RWPE2 (cell line): ENCODE data around the gene SOX8.

Source experiments
- ATAC-seq: fragments of 200-7000 bp; cut with Tn5 transposase; 3 replicates; pipeline ENCODE4 v1.9.1; 2021; ENCODE audit warnings: low read depth
- DNase-seq: peaks from one replicate; pipeline ENCODE4 v3.0.0-alpha.2; 2020; ENCODE audit warnings: low spot score
- H3K27ac ChIP-seq: fragments of 450-650 bp; 2 replicates; pipeline ENCODE4 v1.5.1; 2017; ENCODE audit warnings: mild to moderate bottlenecking; ENCODE audit not compliant: poor library complexity, severe bottlenecking
- H3K27me3 ChIP-seq: fragments of 250-450 bp; sonication (Bioruptor Pico); 2 replicates; pipeline ENCODE4 v1.5.1; 2021; ENCODE audit warnings: mild to moderate bottlenecking, moderate library complexity; ENCODE audit not compliant: insufficient read depth, poor library complexity, severe bottlenecking
- H3K36me3 ChIP-seq: fragments of 250-450 bp; sonication (Bioruptor Pico); 2 replicates; pipeline ENCODE4 v1.5.1; 2020; ENCODE audit warnings: low read depth, mild to moderate bottlenecking, moderate library complexity
- H3K4me1 ChIP-seq: fragments of 250-450 bp; sonication (Bioruptor Pico); 2 replicates; pipeline ENCODE4 v1.5.1; 2021; ENCODE audit warnings: mild to moderate bottlenecking, moderate library complexity; ENCODE audit not compliant: insufficient read depth, poor library complexity, severe bottlenecking
- H3K4me3 ChIP-seq: fragments of 250-450 bp; sonication (Bioruptor Pico); 2 replicates; pipeline ENCODE4 v1.5.1; 2021; ENCODE audit warnings: mild to moderate bottlenecking, moderate library complexity; ENCODE audit not compliant: severe bottlenecking
- H3K9me3 ChIP-seq: fragments of 250-450 bp; sonication (Bioruptor Pico); 2 replicates; pipeline ENCODE4 v1.5.1; 2021; ENCODE audit warnings: mild to moderate bottlenecking, moderate library complexity; ENCODE audit not compliant: severe bottlenecking
- CTCF ChIP-seq: fragments of 450-650 bp; IDR thresholded peaks from one replicate; pipeline ENCODE4 v1.5.1; 2017; ENCODE audit warnings: mild to moderate bottlenecking, moderate library complexity; ENCODE audit not compliant: poor library complexity, severe bottlenecking

Gene SOX8

GRCh38 chr16:1005286-1005685 is 23.7 kb downstream of the SOX8 start:
- Histone ChIP-seq H3K4me3 (no peak overlapping the region), H3K4me1 (peaks cover 6% of the 10 kb centered on the region), H3K27ac (no peak overlapping the region), H3K9me3 (no peaks in the 10 kb centered on the region), H3K36me3 (no peaks in the 10 kb centered on the region), H3K27me3 (peaks cover 21% of the 10 kb centered on the region)
- no peak for DNase-seq
- TF ChIP-seq CTCF: no peak
- ATAC-seq: no peak

- no peak for TF ChIP-seq CTCF
- Histone ChIP-seq H3K9me3 (no peaks in the 10 kb centered on the region), H3K4me3 (no peak overlapping the region), H3K36me3 (no peaks in the 10 kb centered on the region), H3K4me1 (peaks cover 6% of the 10 kb centered on the region), H3K27me3 (peaks cover 29% of the 10 kb centered on the region), H3K27ac (no peak overlapping the region)
- DNase-seq (no peak), ATAC-seq (no peak)
Observed at GRCh38 chr16:1006781-1007180, 25.2 kb downstream of the SOX8 start.

- peak; percentile 18; the same call in 1 of the 3 replicates for ATAC-seq
- no peak for TF ChIP-seq CTCF
- no peak for DNase-seq
- no peaks in the 10 kb centered on the region for H3K36me3 ChIP-seq
- no peak overlapping the region for H3K4me3 ChIP-seq
- H3K27me3 ChIP-seq: peaks cover 29% of the 10 kb centered on the region
- H3K4me1 ChIP-seq: peaks cover 6% of the 10 kb centered on the region
- no peaks in the 10 kb centered on the region for H3K9me3 ChIP-seq
- no peak overlapping the region for H3K27ac ChIP-seq
Observed at GRCh38 chr16:1007284-1007850, 25.8 kb downstream of the SOX8 start.

- H3K27me3 ChIP-seq: peaks cover 29% of the 10 kb centered on the region
- TF ChIP-seq CTCF: no peak
- DNase-seq: no peak
Observed at GRCh38 chr16:1008085-1008484, 26.5 kb downstream of the SOX8 start.

GRCh38 chr16:1009358-1010150 is 28.0 kb downstream of the SOX8 start:
- Histone ChIP-seq H3K27ac (no peak overlapping the region), H3K9me3 (no peaks in the 10 kb centered on the region), H3K4me1 (no peaks in the 10 kb centered on the region), H3K27me3 (peaks cover 29% of the 10 kb centered on the region), H3K36me3 (no peaks in the 10 kb centered on the region), H3K4me3 (no peak overlapping the region)
- ATAC-seq (no peak), DNase-seq (no peak)
- TF ChIP-seq CTCF: no peak

More at GRCh38 chr16:1008085-1008484, 26.5 kb downstream of the SOX8 start:
- Histone ChIP-seq H3K4me1 (no peaks in the 10 kb centered on the region), H3K9me3 (no peaks in the 10 kb centered on the region), H3K27ac (no peak overlapping the region), H3K4me3 (no peak overlapping the region), H3K36me3 (no peaks in the 10 kb centered on the region)
- ATAC-seq: no peak
